CD4-positive, alpha-beta T cell treated with Interleukin-6 for 4 hours (primary cell): ENCODE measurements around the gene CSF3.

Experiments used
- DNase-seq: peaks from one replicate; pipeline ENCODE4 v3.0.0-alpha.2; 2020; ENCODE audit warnings: mixed read lengths

Gene CSF3

GRCh38 chr17:40025991-40026815 lies 11.0 kb downstream of the CSF3 start:
- DNase-seq, result peak; percentile 79

- peak; percentile 82 for DNase-seq
Measured at GRCh38 chr17:40026816-40027613, 11.8 kb downstream of the CSF3 start.

GRCh38 chr17:40027614-40028012 lies 12.4 kb downstream of the CSF3 start:
- DNase-seq, result no peak

- no peak for DNase-seq
Measured at GRCh38 chr17:40028595-40028994, 13.4 kb downstream of the CSF3 start.

- no peak for DNase-seq
Measured at GRCh38 chr17:40031706-40032105, 16.5 kb downstream of the CSF3 start.

GRCh38 chr17:40032322-40033320 lies 17.4 kb downstream of the CSF3 start:
- DNase-seq, result no peak

- DNase-seq, result no peak
Measured at GRCh38 chr17:40033339-40033738, 18.1 kb downstream of the CSF3 start.

- DNase-seq, result no peak
Measured at GRCh38 chr17:40034426-40035161, 19.4 kb downstream of the CSF3 start.

GRCh38 chr17:40035162-40035559 lies 19.9 kb downstream of the CSF3 start:
- peak; percentile 13 for DNase-seq

- DNase-seq, result peak; percentile 19
Measured at GRCh38 chr17:40038882-40039513, 23.8 kb downstream of the CSF3 start.

GRCh38 chr17:40041196-40041595 lies 26.0 kb downstream of the CSF3 start:
- no peak for DNase-seq

GRCh38 chr17:40056379-40057015 lies 41.3 kb downstream of the CSF3 start:
- no peak for DNase-seq

- DNase-seq, result no peak
Measured at GRCh38 chr17:40058186-40058784, 43.0 kb downstream of the CSF3 start.

- DNase-seq, result no peak
Measured at GRCh38 chr17:40058865-40059264, 43.6 kb downstream of the CSF3 start.

GRCh38 chr17:40059729-40060475 lies 44.7 kb downstream of the CSF3 start:
- no peak for DNase-seq

- no peak for DNase-seq
Measured at GRCh38 chr17:40060887-40061608, 45.8 kb downstream of the CSF3 start.

GRCh38 chr17:40061609-40062038 lies 46.4 kb downstream of the CSF3 start:
- no peak for DNase-seq

GRCh38 chr17:40062329-40063186 lies 47.3 kb downstream of the CSF3 start, which contains the start of gene THRA:
Gene THRA (plus strand): TSS chr17:40062965. CDS start chr17:40074489, 11,524 bp downstream.
- peak; percentile 83 for DNase-seq
